Measurements from ENCODE around the gene BUB3.

BUB3 gene

GRCh38 chr10:123150986-123151736, 3.0 kb upstream of the BUB3 start:
- H3K9ac ChIP-seq (ENCODE audit: low read length): no peak overlapping the region
- WGBS: under 1% methylated on average over 53 of the region's 56 CpGs
- H3K36me3 ChIP-seq (ENCODE audit: control insufficient read depth in 1 of 2, insufficient read depth in 2 of 2, low read depth in 1 of 2, low read length in 2 of 2): peaks cover 0 to 9% of the 10 kb centered on the region in 2 experiments
- H2BK12ac ChIP-seq (ENCODE audit: low read length in 2 of 2): no peak overlapping the region
- H2BK5ac ChIP-seq (ENCODE audit: low read depth, low read length, poor library complexity, severe bottlenecking): no peak overlapping the region
- H2AK5ac ChIP-seq (ENCODE audit: low read length, severe bottlenecking): no peak overlapping the region
- no peak overlapping the region for H3K18ac ChIP-seq (ENCODE audit: low read depth in 1 of 2, low read length in 2 of 2)
- H3K4ac ChIP-seq (ENCODE audit: low read depth in 1 of 2, low read length in 2 of 2): no peak overlapping the region
- H3K9me3 ChIP-seq (ENCODE audit: control insufficient read depth, low read length): no peaks in the 10 kb centered on the region
- H2BK120ac ChIP-seq (ENCODE audit: low read depth, low read length): no peak overlapping the region
- H4K91ac ChIP-seq (ENCODE audit: low read length): no peak overlapping the region
- peak overlapping the region; percentile 83 for H3K4me2 ChIP-seq (ENCODE audit: low read length, poor library complexity, severe bottlenecking)
- peak overlapping the region in 1 of 2 experiments; percentile 12 for H3K14ac ChIP-seq (ENCODE audit: low read length in 2 of 2)
- no peak overlapping the region for H3K23ac ChIP-seq (ENCODE audit: low read length in 2 of 2)
- no peak overlapping the region for H2BK15ac ChIP-seq (ENCODE audit: low read depth, poor library complexity, severe bottlenecking)
- H4K8ac ChIP-seq (ENCODE audit: low read length): no peak overlapping the region
- H3K27ac ChIP-seq (ENCODE audit: low read length, poor library complexity, severe bottlenecking): no peak overlapping the region
- H3K27me3 ChIP-seq (ENCODE audit: control insufficient read depth in 1 of 2, insufficient read depth in 1 of 2, low read length in 2 of 2): peaks cover 67% of the 10 kb centered on the region in 2 experiments
- peak; percentile 29 for DNase-seq
- H3K4me3 ChIP-seq (ENCODE audit: insufficient read depth in 1 of 2, low read depth in 1 of 2, low read length in 2 of 2): peak overlapping the region; percentile 14 to 56
- peaks cover 35% of the 10 kb centered on the region for H3K4me1 ChIP-seq (ENCODE audit: control insufficient read depth, insufficient read depth, low read depth, low read length)
- H2AFZ ChIP-seq (ENCODE audit: low read depth, low read length): peak overlapping the region; percentile 30
- no peaks in the 10 kb centered on the region for H3K79me1 ChIP-seq (replicated peaks; ENCODE audit: low read length, poor library complexity, severe bottlenecking)

- WGBS: 48% methylated on average over 4 of the region's 7 CpGs
- no peak for DNase-seq
- peak overlapping the region; percentile 83 for H3K4me2 ChIP-seq (ENCODE audit: low read length, poor library complexity, severe bottlenecking)
These were observed 2.5 kb upstream of the BUB3 start for GRCh38 chr10:123151737-123152135.

DNA sequence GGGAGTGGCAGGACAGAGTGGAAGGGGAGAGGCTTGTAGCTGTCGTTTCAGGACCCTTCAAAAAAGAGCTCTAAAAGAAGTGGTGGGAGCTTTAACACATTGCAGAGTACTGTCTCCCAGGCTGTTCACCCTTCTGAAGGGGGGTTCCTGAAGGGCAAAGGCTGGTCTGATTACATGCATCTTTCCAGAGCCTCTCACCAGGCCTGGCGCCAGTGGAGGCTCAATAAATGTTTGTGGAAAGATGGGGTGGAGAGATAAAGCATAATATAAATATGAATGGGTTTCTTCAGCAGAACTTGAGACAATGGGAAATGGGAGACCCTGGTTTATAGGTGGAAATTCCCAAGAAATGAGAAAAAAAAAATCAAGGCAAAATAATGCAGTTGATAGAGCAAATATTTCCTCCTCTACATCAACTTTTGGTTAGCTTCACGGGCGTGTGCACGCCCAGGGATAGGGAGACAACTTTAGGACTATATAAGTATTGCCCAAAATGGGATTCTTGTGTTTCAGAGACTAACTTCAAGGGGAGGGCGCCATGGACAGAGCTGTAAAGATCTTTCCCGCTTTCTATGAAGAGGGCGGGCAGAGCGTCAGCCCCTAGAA, 613 bp upstream of the BUB3 start:
- Histone ChIP-seq H3K9ac (ENCODE audit: low read length) (no peak overlapping the region), H3K9me3 (ENCODE audit: control insufficient read depth, low read length) (no peaks in the 10 kb centered on the region)
- WGBS: 32% methylated on average over 9 of the region's 9 CpGs

More at GRCh38 chr10:123151737-123152135, 2.5 kb upstream of the BUB3 start:
- Histone ChIP-seq H2AK5ac (ENCODE audit: low read length, severe bottlenecking) (no peak overlapping the region), H3K79me1 (replicated peaks; ENCODE audit: low read length, poor library complexity, severe bottlenecking) (no peaks in the 10 kb centered on the region), H3K27me3 (ENCODE audit: control insufficient read depth in 1 of 2, insufficient read depth in 1 of 2, low read length in 2 of 2) (peaks cover 61 to 62% of the 10 kb centered on the region in 2 experiments), H2BK15ac (ENCODE audit: low read depth, poor library complexity, severe bottlenecking) (no peak overlapping the region), H3K23ac (ENCODE audit: low read length in 2 of 2) (no peak overlapping the region), H2BK120ac (ENCODE audit: low read depth, low read length) (no peak overlapping the region), H3K9me3 (ENCODE audit: control insufficient read depth, low read length) (no peaks in the 10 kb centered on the region), H3K18ac (ENCODE audit: low read depth in 1 of 2, low read length in 2 of 2) (no peak overlapping the region), H4K91ac (ENCODE audit: low read length) (no peak overlapping the region), H2AFZ (ENCODE audit: low read depth, low read length) (no peak overlapping the region), H2BK12ac (ENCODE audit: low read length in 2 of 2) (no peak overlapping the region), H3K36me3 (ENCODE audit: control insufficient read depth in 1 of 2, insufficient read depth in 2 of 2, low read depth in 1 of 2, low read length in 2 of 2) (peaks cover 2 to 15% of the 10 kb centered on the region in 2 experiments), H3K4ac (ENCODE audit: low read depth in 1 of 2, low read length in 2 of 2) (no peak overlapping the region), H3K27ac (ENCODE audit: low read length, poor library complexity, severe bottlenecking) (no peak overlapping the region), H2BK5ac (ENCODE audit: low read depth, low read length, poor library complexity, severe bottlenecking) (no peak overlapping the region), H3K9ac (ENCODE audit: low read length) (no peak overlapping the region), H3K4me1 (ENCODE audit: control insufficient read depth, insufficient read depth, low read depth, low read length) (peaks cover 35% of the 10 kb centered on the region), H4K8ac (ENCODE audit: low read length) (no peak overlapping the region), H3K4me3 (ENCODE audit: insufficient read depth in 1 of 2, low read depth in 1 of 2, low read length in 2 of 2) (no peak overlapping the region), H3K14ac (ENCODE audit: low read length in 2 of 2) (no peak overlapping the region)

More for the DNA sequence above, 613 bp upstream of the BUB3 start:
- Histone ChIP-seq H2BK120ac (ENCODE audit: low read depth, low read length) (no peak overlapping the region), H2AK5ac (ENCODE audit: low read length, severe bottlenecking) (no peak overlapping the region), H3K4me1 (ENCODE audit: control insufficient read depth, insufficient read depth, low read depth, low read length) (peaks cover 25% of the 10 kb centered on the region), H2BK12ac (ENCODE audit: low read length in 2 of 2) (no peak overlapping the region), H4K91ac (ENCODE audit: low read length) (no peak overlapping the region), H3K14ac (ENCODE audit: low read length in 2 of 2) (no peak overlapping the region), H3K27me3 (ENCODE audit: control insufficient read depth in 1 of 2, insufficient read depth in 1 of 2, low read length in 2 of 2) (peaks cover 44 to 45% of the 10 kb centered on the region in 2 experiments), H3K18ac (ENCODE audit: low read depth in 1 of 2, low read length in 2 of 2) (no peak overlapping the region), H3K36me3 (ENCODE audit: control insufficient read depth in 1 of 2, insufficient read depth in 2 of 2, low read depth in 1 of 2, low read length in 2 of 2) (peaks cover 3 to 33% of the 10 kb centered on the region in 2 experiments), H2AFZ (ENCODE audit: low read depth, low read length) (no peak overlapping the region), H2BK5ac (ENCODE audit: low read depth, low read length, poor library complexity, severe bottlenecking) (no peak overlapping the region), H2BK15ac (ENCODE audit: low read depth, poor library complexity, severe bottlenecking) (peak overlapping the region; percentile 49), H3K4me2 (ENCODE audit: low read length, poor library complexity, severe bottlenecking) (no peak overlapping the region), H4K8ac (ENCODE audit: low read length) (no peak overlapping the region), H3K79me1 (replicated peaks; ENCODE audit: low read length, poor library complexity, severe bottlenecking) (no peaks in the 10 kb centered on the region), H3K4ac (ENCODE audit: low read depth in 1 of 2, low read length in 2 of 2) (no peak overlapping the region), H3K4me3 (ENCODE audit: insufficient read depth in 1 of 2, low read depth in 1 of 2, low read length in 2 of 2) (no peak overlapping the region), H3K23ac (ENCODE audit: low read length in 2 of 2) (no peak overlapping the region), H3K27ac (ENCODE audit: low read length, poor library complexity, severe bottlenecking) (no peak overlapping the region)
- DNase-seq: no peak
